Ovary (tissue), 9 donors: ENCODE measurements around the gene MCM5. TPM values are rescaled to one million over a fixed set of nuclear protein-coding genes. Genes with fewer than 3 reads are reported as not detected.
"Not testable (repeated sequence)": the region's sequence is repeated elsewhere in the genome, so short reads cannot be mapped to it uniquely, and the experiment has no call there.

ENCODE experiments used
- DNase-seq, 5 donors: peaks; one replicate each; pipeline ENCODE4 v3.0.0-alpha.2; 2019 to 2020
- H3K27ac ChIP-seq, 2 donors: fragments of 200-600 bp; one replicate each; pipeline versions ENCODE4 v1.5.1 to v1.8.0; 2019 to 2022
- H3K27me3 ChIP-seq: fragments of 200-600 bp; one replicate; pipeline ENCODE4 v1.8.0; 2022
- H3K36me3 ChIP-seq: fragments of 200-600 bp; sonication (generic); one replicate; pipeline ENCODE4 v1.5.1; 2019
- H3K4me1 ChIP-seq: one replicate; pipeline ENCODE4 v1.8.1; 2013; ENCODE audit warnings: mild to moderate bottlenecking, moderate library complexity; ENCODE audit not compliant: insufficient read depth
- H3K4me3 ChIP-seq: fragments of 200-600 bp; sonication (generic); one replicate; pipeline ENCODE4 v1.5.1; 2017
- H3K9me3 ChIP-seq, 2 donors: fragments of 200-600 bp in 1 of 2; sonication (generic) in 1 of 2; one replicate each; pipeline versions ENCODE4 v1.5.1 to v1.8.1; 2013 to 2019; ENCODE audit warnings: mild to moderate bottlenecking in 1 of 2, moderate library complexity in 1 of 2
- CTCF ChIP-seq, 3 donors: fragments of 450-650 bp in 2 of 3; fragments of 200-600 bp in 1 of 3; IDR thresholded peaks; one replicate each; pipeline versions ENCODE4 v1.5.1 to v1.8.0; 2016 to 2022; ENCODE audit warnings: antibody characterized with exemption in 3 of 3, mild to moderate bottlenecking in 1 of 3
- EP300 ChIP-seq: sonication (generic); formaldehyde crosslinking; IDR thresholded peaks from one replicate; pipeline ENCODE4 v1.6.1; 2017; ENCODE audit warnings: antibody characterized with exemption
- POLR2A ChIP-seq: fragments of 450-650 bp; IDR thresholded peaks from one replicate; pipeline ENCODE4 v1.6.1; 2017; ENCODE audit warnings: antibody characterized with exemption, mild to moderate bottlenecking, moderate library complexity
- WGBS, 3 donors: extraction: QIAGEN DNeasy Blood & Tissue Kit in 1 of 3; methylation state at CpG; one replicate each; pipeline versions ENCODE4 v1.1.5 to v1.1.7; 2013 to 2017; 5-methylcytosine and 5-hydroxymethylcytosine counted together
- intact Hi-C, 4 donors: fragments of 100-400 bp; cut with DNase I; formaldehyde crosslinking; loops; one replicate each; pipeline versions ENCODE4 v1.11.0 to v1.15.1; 2022 to 2023
- polyA plus RNA-seq, 2 donors: library from polyadenylated mRNA; stranded (reverse); fragments of 200-250 nt in 1 of 2; fragments of 350-450 nt in 1 of 2; fragmentation: Illumina TruSeq in 1 of 2; extraction: RNeasy Lipid Tissue Mini Kit (QIAGEN cat#74804) in 1 of 2; gene quantifications; one replicate each; pipeline ENCODE4 v1.2.3, GENCODE V29; 2013 to 2014
- total RNA-seq, 7 donors: library from RNA; depleted of rRNA in 2 of 7; stranded (reverse); fragments of >200 nt in 2 of 7; fragmentation: NEBNext Ultra II Directional in 3 of 7; extraction: Animal tissue kit (Norgen Biotek cat#: 25700) in 3 of 7; gene quantifications; one replicate each; pipeline versions ENCODE4 v1.1.0 to v1.2.4, GENCODE V29; 2016 to 2023
- donor health status: DM: no; HTN: no; CAD: no; lungs with moderate emphysema.
- donor health status: DM: no; HTN: no; CAD: no.
- donor health status: Bipolar disorder and iron deficiency.
- donor health status: DM: yes; HTN: yes; CAD: no.
- donor health status: DM: no; HTN: no; CAD: no.
- donor health status: DM: yes; HTN: yes; CAD: no.

The MCM5 gene
- total and polyA plus RNA-seq, 9 donors, result 6.6 to 42.5 (median 39.1) TPM

GRCh38 chr22:35434061-35434710 is 34.2 kb downstream of the MCM5 start:
- TF ChIP-seq POLR2A (no peak), CTCF (IDR thresholded peaks at IDR 0.05) (no peak), EP300 (no peak)
- intact Hi-C loops, result loop anchor here in 3 of 4 donors (5.0 to 10.0 kb wide), 4 partner anchors 148 to 691 kb away; partner anchors contain the start of gene MB (in 1 of the 3)
- H3K27ac ChIP-seq, result no peak overlapping the region
- WGBS, 3 donors, result 92 to 99% (median 97%) methylated on average over 5 of the region's 5 CpGs
- no peaks in the 10 kb centered on the region for H3K36me3 ChIP-seq
- no peak overlapping the region for H3K4me3 ChIP-seq
- H3K9me3 ChIP-seq, result no peaks in the 10 kb centered on the region
- no peak for DNase-seq
- H3K27me3 ChIP-seq, result no peaks in the 10 kb centered on the region
- no peaks in the 10 kb centered on the region for H3K4me1 ChIP-seq

GRCh38 chr22:35435201-35435740 is 35.3 kb downstream of the MCM5 start:
- no peaks in the 10 kb centered on the region for H3K27me3 ChIP-seq
- no peaks in the 10 kb centered on the region for H3K4me1 ChIP-seq
- intact Hi-C loops, result loop anchor here in 3 of 4 donors (10.0 kb wide), 3 partner anchors 180 to 690 kb away; partner anchors contain the start of gene MB (in 1 of the 3)
- TF ChIP-seq POLR2A (no peak), EP300 (no peak), CTCF (IDR thresholded peaks at IDR 0.05) (no peak)
- no peak overlapping the region for H3K27ac ChIP-seq
- H3K9me3 ChIP-seq, result no peaks in the 10 kb centered on the region
- DNase-seq, result no peak
- no peaks in the 10 kb centered on the region for H3K36me3 ChIP-seq
- H3K4me3 ChIP-seq, result no peak overlapping the region
- WGBS, 3 donors, result 72 to 78% (median 77%) methylated on average over 8 of the region's 8 CpGs

DNA sequence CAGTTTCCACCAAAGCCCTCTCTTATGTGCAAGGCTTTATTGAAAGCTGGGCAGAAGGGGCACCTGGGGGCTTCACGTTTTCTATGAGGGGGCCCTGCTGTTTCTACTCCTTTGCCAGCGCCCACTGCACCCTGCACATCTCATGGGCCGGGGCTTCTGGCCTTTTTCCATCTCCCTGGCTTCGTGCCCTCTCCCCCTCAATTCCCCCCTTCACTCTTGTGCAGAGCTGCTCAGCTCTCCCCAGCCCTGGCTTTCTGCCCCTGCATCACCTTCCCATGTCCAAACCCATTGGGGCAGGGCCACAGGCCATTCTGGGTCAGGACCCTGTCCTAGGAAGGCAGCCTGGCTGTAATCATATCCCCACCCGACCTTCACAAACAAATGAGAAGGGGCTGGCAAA is 36.5 kb downstream of the MCM5 start:
- no peak for DNase-seq
- intact Hi-C loops, result loop anchor here in 3 of 4 donors (10.0 kb wide), 3 partner anchors 178 to 688 kb away; partner anchors contain the start of gene MB (in 1 of the 3)
- Histone ChIP-seq H3K9me3 (no peaks in the 10 kb centered on the region), H3K27me3 (no peaks in the 10 kb centered on the region), H3K36me3 (no peaks in the 10 kb centered on the region), H3K4me1 (no peaks in the 10 kb centered on the region), H3K27ac (no peak overlapping the region), H3K4me3 (no peak overlapping the region)
- TF ChIP-seq CTCF (IDR thresholded peaks at IDR 0.05), result no peak
- no peak for TF ChIP-seq EP300
- no peak for TF ChIP-seq POLR2A
- WGBS, 3 donors, result 60 to 72% (median 63%) methylated on average over 5 of the region's 5 CpGs

DNA sequence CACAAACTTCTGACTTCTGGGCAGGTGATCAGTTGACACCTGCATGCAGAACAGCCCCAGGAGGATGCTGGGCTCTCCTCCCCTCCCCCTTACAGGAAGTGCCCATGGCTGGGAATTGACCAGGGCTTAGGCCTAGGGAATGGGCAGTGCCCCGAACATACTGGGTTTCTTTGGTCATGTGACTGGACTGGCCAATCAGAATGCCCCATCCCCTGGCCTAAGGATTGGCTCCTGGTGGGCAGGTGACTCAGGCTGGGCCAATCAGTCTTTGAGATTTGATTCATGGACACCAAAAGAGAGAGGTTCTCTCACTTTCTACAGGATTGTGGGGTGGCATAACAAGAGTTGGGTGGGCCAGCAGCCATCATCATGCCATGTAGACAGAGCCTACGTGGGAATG is 37.1 kb downstream of the MCM5 start:
- no peak for DNase-seq
- TF ChIP-seq EP300, result no peak
- TF ChIP-seq CTCF (IDR thresholded peaks at IDR 0.05), result no peak
- TF ChIP-seq POLR2A, result no peak
- Histone ChIP-seq H3K4me3 (no peak overlapping the region), H3K27ac (no peak overlapping the region), H3K4me1 (no peaks in the 10 kb centered on the region), H3K9me3 (no peaks in the 10 kb centered on the region), H3K27me3 (no peaks in the 10 kb centered on the region), H3K36me3 (no peaks in the 10 kb centered on the region)
- intact Hi-C loops, result loop anchor here in 3 of 4 donors (10.0 kb wide), 3 partner anchors 178 to 688 kb away; partner anchors contain the start of gene MB (in 1 of the 3)
- WGBS, 3 donors, result 79 to 100% (median 83%) methylated on average over 2 of the region's 2 CpGs

DNA sequence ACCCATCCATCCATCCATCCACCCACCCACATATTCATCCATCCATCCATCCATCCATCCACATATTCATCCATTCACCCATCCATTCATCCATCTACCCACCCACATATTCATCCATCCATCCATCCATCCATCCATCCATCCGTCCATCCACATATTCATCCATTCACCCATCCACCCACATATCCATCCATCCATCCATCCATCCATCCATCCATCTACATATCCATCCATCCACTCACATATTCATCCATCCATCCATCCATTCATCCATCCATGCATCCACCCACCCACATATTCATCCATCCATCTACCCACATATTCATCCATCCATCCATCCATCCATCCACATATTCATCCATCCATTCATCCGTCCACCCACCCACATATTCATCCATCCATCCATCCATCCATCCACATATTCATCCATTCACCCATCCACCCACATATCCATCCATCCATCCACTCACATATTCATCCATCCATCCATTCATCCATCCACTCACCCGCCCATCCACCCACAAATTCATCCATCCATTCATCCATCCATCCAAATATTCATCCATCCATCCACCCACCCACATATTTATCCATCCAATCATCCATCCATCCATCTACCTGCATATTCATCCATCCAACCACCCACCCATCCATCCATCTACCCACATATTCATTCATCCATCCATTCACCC is 38.9 kb downstream of the MCM5 start:
- not testable (repeated sequence) for H3K4me3 ChIP-seq, H3K27ac ChIP-seq, H3K36me3 ChIP-seq, H3K4me1 ChIP-seq, DNase-seq, H3K9me3 ChIP-seq, H3K27me3 ChIP-seq
- intact Hi-C loops, result loop anchor here in 3 of 4 donors (10.0 kb wide), 3 partner anchors 176 to 686 kb away; partner anchors contain the start of gene MB (in 1 of the 3)
- WGBS, 3 donors, result 56 to 93% (median 81%) methylated on average over 3 of the region's 3 CpGs
